GM19463 (cell line): ENCODE results near the gene INSC.
"Not testable (repeated sequence)": the region's sequence is repeated elsewhere in the genome, so short reads cannot be mapped to it uniquely, and the experiment has no call there.

Source experiments
- ATAC-seq: cut with Tn5 transposase; IDR thresholded peaks from one replicate; pipeline ENCODE4 v1.9.1; 2021; ENCODE audit warnings: mild to moderate bottlenecking, moderate library complexity; ENCODE audit not compliant: unreplicated experiment

Gene INSC, protein sequence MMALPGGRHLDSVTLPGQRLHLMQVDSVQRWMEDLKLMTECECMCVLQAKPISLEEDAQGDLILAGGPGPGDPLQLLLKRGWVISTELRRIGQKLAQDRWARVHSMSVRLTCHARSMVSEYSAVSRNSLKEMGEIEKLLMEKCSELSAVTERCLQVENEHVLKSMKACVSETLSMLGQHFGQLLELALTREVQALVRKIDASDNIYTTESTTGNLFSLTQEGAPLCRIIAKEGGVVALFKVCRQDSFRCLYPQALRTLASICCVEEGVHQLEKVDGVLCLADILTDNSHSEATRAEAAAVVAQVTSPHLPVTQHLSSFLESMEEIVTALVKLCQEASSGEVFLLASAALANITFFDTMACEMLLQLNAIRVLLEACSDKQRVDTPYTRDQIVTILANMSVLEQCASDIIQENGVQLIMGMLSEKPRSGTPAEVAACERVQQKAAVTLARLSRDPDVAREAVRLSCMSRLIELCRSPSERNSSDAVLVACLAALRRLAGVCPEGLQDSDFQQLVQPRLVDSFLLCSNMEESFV

DNA sequence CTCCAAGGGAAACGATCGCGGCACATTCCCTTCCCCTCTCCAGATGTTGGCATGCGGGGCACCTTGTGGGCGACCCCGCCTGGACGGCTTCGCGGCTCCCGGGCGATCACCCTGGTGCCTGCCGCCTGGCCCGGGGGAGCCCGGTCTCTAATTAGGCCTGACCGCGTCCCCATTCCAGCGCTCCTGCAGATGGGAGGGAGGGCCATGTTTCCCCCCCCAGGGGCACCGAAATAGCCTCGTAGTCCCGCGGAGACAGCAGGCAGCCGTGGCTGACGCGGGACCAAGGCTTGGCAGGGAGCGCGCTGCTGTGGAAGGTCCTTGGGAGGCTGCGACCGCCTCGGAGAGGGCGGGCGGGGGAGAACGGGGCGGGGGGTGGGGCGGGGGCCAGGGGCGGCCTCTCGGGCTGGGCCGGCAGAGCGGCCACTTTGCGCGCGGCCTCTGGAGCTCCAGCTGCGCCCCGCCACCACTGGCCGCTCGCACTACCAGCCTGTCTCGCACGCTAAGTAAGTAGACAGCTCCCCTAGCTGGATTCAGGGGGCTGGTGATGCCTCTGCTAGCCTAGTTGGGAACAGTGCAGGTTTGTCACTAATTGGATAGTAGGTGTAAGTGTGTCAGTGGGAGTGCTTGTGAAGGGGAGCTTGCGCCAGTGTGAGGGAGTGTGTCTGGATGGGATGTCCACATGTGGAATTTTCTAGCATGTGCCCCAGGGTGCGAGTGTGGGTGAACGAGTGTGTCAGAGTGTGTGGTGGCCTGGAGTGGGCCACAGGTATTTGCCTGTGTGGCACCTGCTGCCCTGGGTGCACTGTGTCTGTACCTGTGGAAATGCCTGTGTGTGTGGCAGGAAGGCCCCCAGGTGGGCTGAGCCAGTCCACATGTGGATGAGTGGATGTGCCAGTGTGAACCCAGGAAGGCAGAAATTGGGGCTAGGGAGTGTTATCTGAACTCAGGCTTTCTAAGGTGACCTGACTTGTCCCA is at the start of gene INSC:
Gene INSC (plus strand): TSS at position 423 of the 975 bp plus-strand sequence. CDS start 34,252 bp downstream, outside the sequence.
- ATAC-seq: no peak

- ATAC-seq: not testable (repeated sequence)
Observed at GRCh38 chr11:15069751-15070150, 45.0 kb upstream of the INSC start.

DNA sequence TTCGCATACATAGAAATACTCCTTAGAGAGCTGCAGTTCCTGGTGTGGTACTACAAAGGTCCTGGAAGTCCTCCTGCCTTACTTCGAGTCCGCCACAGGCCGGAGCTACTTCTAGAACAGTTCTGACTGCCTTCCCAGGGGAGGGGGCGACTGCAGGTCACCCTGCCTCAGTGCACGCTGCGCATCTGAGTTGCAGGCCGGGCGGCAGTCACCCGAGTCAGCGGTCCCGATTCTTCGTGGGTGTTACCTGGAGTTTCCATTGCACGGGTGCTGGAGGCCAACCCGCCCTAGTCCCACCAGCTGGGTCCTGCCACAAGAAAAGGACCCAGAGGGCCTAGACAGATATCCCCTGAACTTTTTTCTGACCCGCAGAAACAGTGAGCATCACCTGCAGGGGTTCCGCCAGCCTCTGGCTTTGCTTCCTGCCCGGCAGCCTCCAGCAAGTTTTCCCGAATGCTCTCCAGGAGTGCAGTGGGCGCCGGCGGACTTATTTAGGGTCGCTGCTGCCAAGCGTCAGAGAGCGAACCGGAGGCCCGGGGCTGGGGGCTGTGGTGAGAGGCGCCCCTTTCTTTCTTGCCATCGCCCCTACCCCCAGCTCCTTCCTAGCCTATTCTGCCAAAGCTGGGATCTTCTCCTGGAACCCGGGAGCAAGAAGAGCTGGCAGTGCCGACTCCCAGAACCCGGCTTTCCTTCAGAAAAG is 43.0 kb upstream of the INSC start:
- no peak for ATAC-seq

- ATAC-seq: no peak
Observed at GRCh38 chr11:15072551-15073143, 42.1 kb upstream of the INSC start.

DNA sequence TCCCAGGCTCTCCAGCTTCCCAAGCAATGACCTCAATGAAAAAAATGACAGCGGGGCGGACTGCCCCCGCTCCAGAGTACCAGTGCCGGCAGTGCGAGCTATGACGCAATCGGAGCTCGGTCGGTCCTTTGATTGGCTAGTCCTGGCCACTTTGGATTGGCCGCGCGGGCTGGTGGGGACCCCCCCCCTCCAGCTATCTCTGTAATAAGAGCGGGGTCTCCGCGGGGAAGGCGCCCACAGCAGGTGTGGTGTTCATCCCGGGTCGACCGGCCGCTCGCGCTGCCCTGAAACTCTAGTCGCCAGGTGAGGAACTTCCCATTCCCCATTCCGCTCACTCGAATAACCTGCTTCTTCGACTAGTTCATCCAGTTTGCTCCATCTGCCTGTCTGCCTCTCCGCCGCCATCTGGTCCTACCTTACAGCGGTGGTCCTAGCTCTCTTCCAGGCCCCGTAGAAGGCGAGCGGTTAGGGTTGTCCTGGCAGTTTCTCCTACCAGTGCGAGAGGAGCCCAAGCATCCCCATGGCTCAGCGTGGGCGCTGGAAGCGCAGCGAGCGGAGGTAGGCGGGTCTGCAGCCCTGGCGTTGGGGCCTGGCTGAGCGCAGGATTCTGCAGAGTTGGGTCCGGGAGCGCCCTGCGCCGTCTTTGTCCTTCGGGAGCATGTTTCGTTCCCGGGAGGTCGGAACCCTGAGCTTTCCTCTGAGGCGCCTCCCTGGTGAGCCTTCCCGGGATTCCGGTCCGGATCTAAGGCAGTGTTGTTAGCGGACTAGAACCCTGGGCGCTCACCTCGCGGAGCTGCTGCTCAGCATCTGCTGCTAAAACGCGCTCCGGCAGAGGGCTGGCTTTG is 41.1 kb upstream of the INSC start, which contains the start of gene CALCB:
Gene CALCB (plus strand): TSS at position 233 of the 845 bp plus-strand sequence. CDS start 1,126 bp downstream, outside the sequence.
- ATAC-seq: no peak

DNA sequence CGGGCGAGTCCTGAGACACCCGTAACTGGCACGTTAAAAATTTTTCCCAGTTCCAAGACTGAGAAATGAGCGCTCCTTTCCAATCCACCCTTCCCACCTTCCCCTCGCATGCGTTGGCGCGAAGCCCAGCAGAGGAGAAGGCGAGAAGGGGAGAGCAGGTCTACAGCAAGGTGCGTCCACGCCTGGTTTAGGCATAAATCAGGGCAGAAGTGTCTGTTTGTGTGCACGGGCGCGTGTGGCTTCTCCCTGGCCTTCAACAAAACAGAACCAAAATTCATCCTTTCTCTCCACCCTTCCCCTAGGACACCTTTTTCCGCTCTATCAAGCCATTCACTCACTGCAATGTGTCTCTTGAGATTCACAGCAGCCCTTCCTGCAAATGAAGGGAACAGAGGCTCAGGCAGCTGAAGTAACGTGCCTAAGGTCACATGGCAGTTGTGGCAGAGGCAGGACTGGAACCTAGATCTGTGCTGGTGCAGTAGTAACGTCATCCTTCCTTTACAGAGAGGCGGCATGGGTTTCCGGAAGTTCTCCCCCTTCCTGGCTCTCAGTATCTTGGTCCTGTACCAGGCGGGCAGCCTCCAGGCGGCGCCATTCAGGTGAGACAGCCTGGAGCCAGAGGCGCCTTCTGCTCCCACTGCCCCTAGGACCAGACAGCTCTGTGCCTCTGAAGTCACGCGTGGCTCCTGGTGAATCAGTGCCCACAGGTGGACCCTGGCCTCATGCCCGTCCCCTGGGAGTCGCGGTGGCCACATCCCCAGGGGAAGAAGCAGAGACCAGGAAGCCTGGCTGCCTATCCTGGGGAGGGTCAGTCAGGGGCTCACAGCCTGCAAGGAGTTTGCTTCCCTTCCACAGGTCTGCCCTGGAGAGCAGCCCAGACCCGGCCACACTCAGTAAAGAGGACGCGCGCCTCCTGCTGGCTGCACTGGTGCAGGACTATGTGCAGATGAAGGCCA is 40.2 kb upstream of the INSC start:
- peak; percentile 92 for ATAC-seq

DNA sequence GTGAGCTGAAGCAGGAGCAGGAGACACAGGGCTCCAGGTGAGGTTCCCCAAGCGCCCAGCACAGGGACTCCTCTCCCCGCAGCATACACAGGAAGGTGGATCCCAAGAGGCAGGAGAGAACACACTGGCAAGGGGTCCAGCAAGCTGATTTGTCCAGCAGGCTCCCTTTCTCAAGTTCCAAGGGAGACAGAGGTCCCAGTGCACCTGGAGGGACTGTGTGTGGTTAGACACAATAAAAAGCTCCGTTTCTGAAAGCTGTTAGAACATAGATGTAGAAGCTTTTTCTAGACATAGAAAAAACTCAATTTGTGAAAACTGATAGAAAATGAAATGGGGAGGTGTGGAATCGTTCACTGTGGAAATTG is 39.6 kb upstream of the INSC start:
- no peak for ATAC-seq

DNA sequence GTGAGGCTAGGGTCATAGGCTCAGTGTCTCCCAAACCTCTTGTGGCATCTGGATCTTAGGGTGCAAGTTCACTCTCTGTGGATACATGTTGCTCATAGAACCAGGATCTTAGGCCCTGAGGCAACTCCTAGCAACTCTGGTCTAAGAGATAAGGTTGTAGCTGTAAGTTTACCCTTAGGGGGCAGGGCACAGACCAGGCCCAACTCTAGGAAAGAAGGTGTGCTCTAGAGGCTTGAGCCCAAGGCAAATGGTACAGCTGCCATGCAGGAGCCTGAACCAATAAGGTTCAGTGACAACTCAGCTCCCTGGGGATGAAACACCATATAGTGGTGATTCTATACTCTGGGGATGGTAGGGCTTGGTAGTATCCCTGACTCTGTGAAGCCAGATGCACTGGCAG is 23.5 kb upstream of the INSC start:
- no peak for ATAC-seq

DNA sequence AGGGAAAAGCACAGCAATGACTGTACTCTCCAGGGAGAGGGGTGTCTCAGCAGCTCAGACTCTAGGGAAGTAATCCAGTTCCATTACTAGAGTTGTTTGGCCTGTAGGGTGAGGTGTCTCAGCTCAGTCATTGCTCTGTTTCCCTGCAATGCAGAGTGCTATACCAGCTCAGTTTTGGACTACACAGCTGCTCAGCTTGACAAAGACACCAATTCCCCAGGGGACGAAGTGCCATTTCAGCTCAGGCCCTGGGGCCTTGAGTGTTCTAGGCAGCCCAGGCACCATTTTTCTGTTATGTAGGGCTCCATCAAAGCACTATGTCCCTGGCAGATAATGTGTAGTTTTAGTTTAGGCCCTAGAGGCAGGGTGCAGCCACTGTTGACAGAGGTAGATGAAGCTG is 23.1 kb upstream of the INSC start:
- ATAC-seq: no peak

DNA sequence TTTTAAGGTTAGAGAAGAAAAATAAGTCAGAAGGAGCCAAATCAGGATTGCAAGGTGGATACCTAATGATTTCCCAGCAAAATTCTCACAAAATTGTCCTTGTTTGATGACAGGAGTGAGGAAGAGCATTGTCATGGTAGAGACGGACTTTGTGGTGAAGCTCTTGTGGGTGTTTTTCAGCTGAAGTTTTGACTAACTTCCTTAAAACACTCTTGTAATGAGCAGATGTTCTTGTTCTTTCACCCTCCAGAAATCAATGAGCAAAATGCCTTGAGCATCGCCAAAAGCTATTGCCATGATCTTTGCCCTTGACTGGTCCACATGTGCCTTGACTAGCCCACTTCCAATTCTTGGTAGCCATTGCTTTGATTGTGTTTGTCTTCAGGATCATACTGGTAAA is 21.3 kb upstream of the INSC start:
- ATAC-seq: peak; percentile 82

DNA sequence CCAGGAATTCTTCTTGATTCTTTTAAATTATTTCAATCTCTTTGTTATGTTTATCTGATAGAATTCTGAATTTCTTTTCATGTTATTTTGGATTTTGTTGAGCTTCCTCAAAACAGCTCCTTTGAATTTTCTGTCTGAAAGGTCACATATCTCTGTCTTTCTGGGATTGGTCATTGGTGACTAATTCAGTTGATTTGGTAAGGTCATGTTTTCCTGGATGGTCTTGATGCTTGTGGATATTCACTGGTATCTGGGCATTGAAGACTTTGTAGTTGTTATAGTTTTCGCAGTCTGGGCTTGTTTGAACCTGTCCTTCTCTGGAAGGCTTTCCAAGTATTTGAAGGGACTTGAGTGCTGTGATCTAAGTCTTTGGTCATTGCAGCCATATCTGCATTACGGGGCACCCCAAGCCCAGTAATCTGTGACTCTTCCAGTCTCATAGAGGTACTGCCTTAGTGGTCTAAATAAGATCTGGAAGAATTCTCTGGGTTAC is 18.9 kb upstream of the INSC start:
- ATAC-seq: no peak

- no peak for ATAC-seq
Observed at GRCh38 chr11:15097411-15097810, 17.3 kb upstream of the INSC start.

DNA sequence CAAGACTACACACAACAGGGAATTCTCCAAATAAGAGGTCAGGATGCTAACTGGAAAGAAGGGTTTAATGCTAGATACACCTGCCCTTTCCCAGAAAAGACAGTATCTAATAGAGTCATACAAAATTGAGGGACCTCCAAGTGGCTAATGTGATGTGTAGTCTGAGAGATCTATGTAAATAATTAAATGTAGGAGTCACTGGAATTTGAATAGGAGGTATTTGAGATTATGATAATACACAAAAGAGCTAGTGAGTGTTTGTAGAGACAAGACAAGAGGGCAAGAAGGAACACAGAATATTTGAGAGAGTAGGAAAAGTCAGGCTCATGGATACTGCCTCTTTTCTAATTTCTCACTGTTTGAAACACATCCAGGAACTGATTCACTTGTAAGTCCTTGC is 15.5 kb upstream of the INSC start:
- ATAC-seq: no peak

DNA sequence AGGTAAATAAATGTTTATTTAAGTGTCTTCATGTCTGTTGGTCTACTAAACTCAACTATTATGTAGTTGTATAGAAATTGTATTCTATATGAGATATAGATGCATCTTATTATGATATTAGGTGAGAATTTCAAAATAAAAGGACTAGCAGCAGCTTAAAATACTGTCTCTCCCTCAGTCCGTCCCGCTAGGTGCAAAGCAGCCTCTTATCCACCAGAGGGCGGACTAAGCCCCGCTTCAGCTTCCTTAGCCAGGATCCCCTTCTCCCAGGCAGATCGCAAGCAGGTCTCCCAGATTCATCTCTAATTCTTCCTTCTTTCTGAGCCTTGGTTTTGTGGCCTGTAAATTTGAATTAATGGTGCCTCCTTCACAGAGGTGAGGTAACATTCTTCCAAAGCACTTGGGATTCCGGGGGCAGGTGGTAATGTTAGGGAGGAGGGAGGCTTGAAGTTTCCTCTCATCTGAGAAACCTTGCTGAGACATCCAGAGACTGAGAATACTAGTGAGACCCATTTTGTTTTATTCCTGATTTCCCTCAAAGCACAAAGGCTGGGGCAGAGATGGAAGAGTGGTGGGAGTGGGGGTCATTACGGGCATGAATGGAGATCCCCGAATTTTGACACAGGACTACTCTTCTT is 13.5 kb upstream of the INSC start:
- ATAC-seq: peak; percentile 79

DNA sequence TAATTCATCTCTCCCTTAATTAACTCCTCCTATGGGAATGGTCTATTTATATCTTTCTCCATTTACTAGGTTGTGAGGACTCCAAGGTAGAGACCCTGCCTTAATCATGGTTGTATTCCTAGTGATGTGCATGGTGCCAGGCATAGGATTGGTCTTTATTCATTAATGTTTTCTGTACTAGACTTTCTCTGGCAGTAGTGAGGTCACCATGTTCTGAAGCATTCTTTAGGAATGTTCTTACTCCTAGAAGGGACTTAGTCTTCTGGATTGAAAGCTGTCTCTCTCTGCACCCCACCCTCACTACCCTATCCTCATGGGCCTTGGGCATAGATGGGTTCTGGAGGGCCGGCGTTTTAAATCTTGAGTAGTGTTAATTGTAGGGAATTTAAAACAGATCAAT is 10.6 kb upstream of the INSC start:
- no peak for ATAC-seq

DNA sequence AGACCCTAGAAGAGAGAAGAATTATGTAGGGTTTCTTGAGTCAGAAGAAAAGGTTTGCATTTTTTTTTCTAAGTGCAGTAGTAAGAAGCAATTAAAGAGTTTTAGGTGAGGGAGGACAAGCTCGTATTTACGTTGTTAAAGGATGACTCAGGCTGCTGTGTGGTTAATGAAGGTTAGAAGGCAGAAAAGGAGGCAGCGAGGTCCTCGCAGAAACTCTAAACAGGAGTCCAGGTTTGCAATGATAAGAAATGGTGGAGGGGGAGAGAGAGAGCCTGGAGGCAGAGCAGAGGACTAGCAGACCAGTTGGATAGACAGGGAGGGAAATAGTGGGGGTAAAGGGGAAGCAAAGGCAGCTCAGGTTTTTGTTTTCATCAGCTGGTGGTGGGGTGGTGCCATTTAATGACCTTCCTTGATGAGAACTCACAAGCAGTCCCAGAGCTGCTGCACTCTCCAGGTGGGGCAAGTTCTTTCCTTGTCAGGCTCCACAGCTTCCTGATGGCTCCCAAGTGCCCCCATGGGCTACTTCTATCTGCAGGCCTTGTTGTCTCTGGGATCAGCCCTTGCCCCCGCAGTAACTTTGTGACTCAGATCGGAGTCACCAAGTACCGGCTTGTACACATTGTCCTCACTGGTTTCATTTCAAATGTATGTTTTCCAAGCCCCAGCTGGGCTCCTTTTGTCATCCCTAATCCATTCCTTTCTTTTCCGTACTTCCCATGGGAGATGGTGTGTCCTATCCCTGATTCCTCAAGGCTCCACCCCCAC is 8.3 kb upstream of the INSC start:
- ATAC-seq: no peak
